K562 (cell line): ENCODE results near the gene ARFGEF2. TPM values are rescaled to one million over a fixed set of nuclear protein-coding genes. Genes with fewer than 3 reads are reported as not detected.

Experiments used
- ARID1B ChIP-seq: fragments of 450-650 bp; IDR thresholded peaks from 2 replicates; pipeline ENCODE4 v1.6.1; 2016; ENCODE audit warnings: antibody characterized with exemption, mild to moderate bottlenecking, inconsistent platforms
- ESRRA ChIP-seq: fragments of 450-650 bp; IDR thresholded peaks from 2 replicates; pipeline ENCODE4 v1.6.1; 2014; ENCODE audit warnings: low read depth, mild to moderate bottlenecking, moderate library complexity, borderline replicate concordance
- MEIS2 ChIP-seq: fragments of 450-650 bp; IDR thresholded peaks from 2 replicates; pipeline ENCODE4 v1.6.1; 2014; ENCODE audit warnings: mild to moderate bottlenecking; ENCODE audit not compliant: partially characterized antibody
- NONO ChIP-seq, 2 experiments: fragments of 200-400 bp in 1 of 2; fragments of 450-650 bp in 1 of 2; formaldehyde crosslinking in 1 of 2; IDR thresholded peaks; 2 replicates each; pipeline ENCODE4 v1.6.1; 2017; ENCODE audit warnings: low read depth in 2 of 2, mild to moderate bottlenecking in 2 of 2, moderate library complexity in 2 of 2, low read length in 1 of 2
- RBM25 ChIP-seq: fragments of 200-400 bp; formaldehyde crosslinking; IDR thresholded peaks from 2 replicates; pipeline ENCODE4 v1.6.1; 2018; ENCODE audit warnings: low read length, low read depth, moderate library complexity; ENCODE audit not compliant: severe bottlenecking
- TEAD4 ChIP-seq, 2 experiments: sonication (generic) in 1 of 2; formaldehyde crosslinking in 1 of 2; IDR thresholded peaks; 2 replicates each; pipeline versions ENCODE4 v1.6.1 to v1.8.0; 2012 to 2022; ENCODE audit warnings: borderline replicate concordance in 1 of 2, inconsistent platforms in 1 of 2, low read length in 1 of 2, mild to moderate bottlenecking in 1 of 2, missing genetic modification reagents in 1 of 2
- ZEB2 ChIP-seq: fragments of 450-650 bp; IDR thresholded peaks from 2 replicates; pipeline ENCODE4 v1.6.1; 2016
- ZNF143 ChIP-seq: sonication (generic); formaldehyde crosslinking; IDR thresholded peaks from 2 replicates; pipeline ENCODE4 v1.9.0; 2022; ENCODE audit warnings: mild to moderate bottlenecking, missing genetic modification reagents
- ZNF695 ChIP-seq: fragments of 450-650 bp; formaldehyde crosslinking; IDR thresholded peaks from 2 replicates; pipeline ENCODE4 v1.4.0; 2020; ENCODE audit warnings: mild to moderate bottlenecking, moderate library complexity
- polyA plus RNA-seq, 8 experiments: library from polyadenylated mRNA; depleted of rRNA in 4 of 8; stranded (reverse) in 5 of 8; unstranded in 3 of 8; fragments of >200 nt; fragmentation: Nextera tagmentation in 2 of 8; fragmentation: Illumina TruSeq in 1 of 8; extraction: Ambion mirVana in 2 of 8; extraction: Trizol in 1 of 8; gene quantifications; 2 replicates each; pipeline versions ENCODE4 v1.2.1 to v1.2.3, GENCODE V29; 2011 to 2014; ENCODE audit warnings: inconsistent platforms in 1 of 8, missing spikeins in 1 of 8
- total RNA-seq, 7 experiments: library from RNA; depleted of rRNA in 6 of 7; stranded (reverse); fragments of >200 nt in 6 of 7; fragmentation: Illumina TruSeq in 2 of 7; extraction: Trizol in 2 of 7; gene quantifications; 2 replicates each; pipeline versions ENCODE4 v1.2.1 to v1.2.3, GENCODE V29; 2011 to 2021; ENCODE audit warnings: low replicate concordance in 1 of 7
- TF ChIP-seq, protein P1 (sequence below), 2 experiments: IDR thresholded peaks in 1 of 2; conservative IDR thresholded peaks in 1 of 2; 2 replicates each; pipeline ENCODE4 v1.6.1; 2016; ENCODE audit warnings: low read depth in 2 of 2, mild to moderate bottlenecking in 1 of 2, missing compliant biosample characterization in 1 of 2, missing genetic modification characterization in 1 of 2, moderate library complexity in 1 of 2
- TF ChIP-seq, protein P2 (sequence below): fragments of 250-450 bp; sonication (Bioruptor Pico); IDR thresholded peaks from 2 replicates; pipeline ENCODE4 v1.5.0; 2020; ENCODE audit warnings: mild to moderate bottlenecking, borderline replicate concordance
- TF ChIP-seq, protein P3 (sequence below): fragments of 250-450 bp; sonication (Bioruptor Pico); IDR thresholded peaks from 2 replicates; pipeline ENCODE4 v1.8.0; 2022; ENCODE audit warnings: moderate library complexity, mild to moderate bottlenecking, inconsistent platforms
- TF ChIP-seq, protein P4 (sequence below): IDR thresholded peaks from 2 replicates; pipeline ENCODE4 v1.6.1; 2014; ENCODE audit warnings: antibody characterized with exemption
- TF ChIP-seq, protein P5 (sequence below): fragments of 150-350 bp; conservative IDR thresholded peaks from 2 replicates; pipeline ENCODE4 v1.6.1; 2014; ENCODE audit warnings: low read length
- TF ChIP-seq, protein P6 (sequence below): sonication (generic); formaldehyde crosslinking; IDR thresholded peaks from 2 replicates; pipeline ENCODE4 v1.8.1; 2022; ENCODE audit warnings: missing genetic modification reagents

The ARFGEF2 gene
- total and polyA plus RNA-seq, 9 of the 15 experiments (the other 6 are each of a cell fraction or from before 2014, with no cell fraction given): 4.2 to 18.8 (median 13.7) TPM

DNA sequence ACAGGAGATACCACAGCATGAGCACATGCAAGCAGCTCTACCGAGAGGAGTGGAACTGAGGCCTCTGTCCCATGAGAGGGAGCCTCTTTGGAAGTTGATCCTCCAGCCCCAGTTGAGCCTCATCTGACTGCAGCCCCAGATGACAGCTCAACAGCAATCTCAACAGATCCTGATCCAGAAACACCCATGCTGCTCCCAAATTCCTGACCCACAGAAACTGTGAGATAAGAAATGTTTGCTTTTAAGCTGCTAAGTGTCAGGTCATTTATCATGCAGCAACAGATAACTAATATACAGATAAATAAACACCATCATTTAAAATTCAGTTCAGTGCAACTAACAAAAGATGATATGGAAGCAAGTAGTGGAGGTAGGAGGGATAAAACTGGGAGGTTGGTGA is 4.8 kb upstream of the ARFGEF2 start (continued):
- TF ChIP-seq ESRRA (peak; percentile 40; the same call in 1 of the 2 replicates), RBM25 (no peak), ARID1B (peak; percentile 33), NONO (IDR thresholded peaks at IDR 0.05; ENCODE audit: low read depth in 2 of 2, low read length in 1 of 2) (no peak), ZEB2 (no peak), TEAD4 (IDR thresholded peaks at IDR 0.05; ENCODE audit: low read length) (0 out of 2 replicates have a peak, but pooled peaks have one; percentile 22), TEAD4 (CRISPR knock-in tag; IDR thresholded peaks at IDR 0.05; ENCODE audit: borderline replicate concordance) (no peak), MEIS2 (peak; percentile 88), ZNF695 (CRISPR knock-in tag) (no peak), ZNF143 (CRISPR knock-in tag) (no peak)
- TF ChIP-seq, protein P1, sequence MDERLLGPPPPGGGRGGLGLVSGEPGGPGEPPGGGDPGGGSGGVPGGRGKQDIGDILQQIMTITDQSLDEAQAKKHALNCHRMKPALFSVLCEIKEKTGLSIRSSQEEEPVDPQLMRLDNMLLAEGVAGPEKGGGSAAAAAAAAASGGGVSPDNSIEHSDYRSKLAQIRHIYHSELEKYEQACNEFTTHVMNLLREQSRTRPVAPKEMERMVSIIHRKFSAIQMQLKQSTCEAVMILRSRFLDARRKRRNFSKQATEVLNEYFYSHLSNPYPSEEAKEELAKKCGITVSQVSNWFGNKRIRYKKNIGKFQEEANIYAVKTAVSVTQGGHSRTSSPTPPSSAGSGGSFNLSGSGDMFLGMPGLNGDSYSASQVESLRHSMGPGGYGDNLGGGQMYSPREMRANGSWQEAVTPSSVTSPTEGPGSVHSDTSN (CRISPR knock-in tag; IDR thresholded peaks at IDR 0.05; ENCODE audit: low read depth): no peak
- TF ChIP-seq, protein P1 (tag; conservative IDR thresholded peaks at IDR 0.05; ENCODE audit: low read depth): peak; percentile 74
- TF ChIP-seq, protein P2, sequence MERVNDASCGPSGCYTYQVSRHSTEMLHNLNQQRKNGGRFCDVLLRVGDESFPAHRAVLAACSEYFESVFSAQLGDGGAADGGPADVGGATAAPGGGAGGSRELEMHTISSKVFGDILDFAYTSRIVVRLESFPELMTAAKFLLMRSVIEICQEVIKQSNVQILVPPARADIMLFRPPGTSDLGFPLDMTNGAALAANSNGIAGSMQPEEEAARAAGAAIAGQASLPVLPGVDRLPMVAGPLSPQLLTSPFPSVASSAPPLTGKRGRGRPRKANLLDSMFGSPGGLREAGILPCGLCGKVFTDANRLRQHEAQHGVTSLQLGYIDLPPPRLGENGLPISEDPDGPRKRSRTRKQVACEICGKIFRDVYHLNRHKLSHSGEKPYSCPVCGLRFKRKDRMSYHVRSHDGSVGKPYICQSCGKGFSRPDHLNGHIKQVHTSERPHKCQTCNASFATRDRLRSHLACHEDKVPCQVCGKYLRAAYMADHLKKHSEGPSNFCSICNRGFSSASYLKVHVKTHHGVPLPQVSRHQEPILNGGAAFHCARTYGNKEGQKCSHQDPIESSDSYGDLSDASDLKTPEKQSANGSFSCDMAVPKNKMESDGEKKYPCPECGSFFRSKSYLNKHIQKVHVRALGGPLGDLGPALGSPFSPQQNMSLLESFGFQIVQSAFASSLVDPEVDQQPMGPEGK (CRISPR knock-in tag): no peak
- TF ChIP-seq, protein P3, sequence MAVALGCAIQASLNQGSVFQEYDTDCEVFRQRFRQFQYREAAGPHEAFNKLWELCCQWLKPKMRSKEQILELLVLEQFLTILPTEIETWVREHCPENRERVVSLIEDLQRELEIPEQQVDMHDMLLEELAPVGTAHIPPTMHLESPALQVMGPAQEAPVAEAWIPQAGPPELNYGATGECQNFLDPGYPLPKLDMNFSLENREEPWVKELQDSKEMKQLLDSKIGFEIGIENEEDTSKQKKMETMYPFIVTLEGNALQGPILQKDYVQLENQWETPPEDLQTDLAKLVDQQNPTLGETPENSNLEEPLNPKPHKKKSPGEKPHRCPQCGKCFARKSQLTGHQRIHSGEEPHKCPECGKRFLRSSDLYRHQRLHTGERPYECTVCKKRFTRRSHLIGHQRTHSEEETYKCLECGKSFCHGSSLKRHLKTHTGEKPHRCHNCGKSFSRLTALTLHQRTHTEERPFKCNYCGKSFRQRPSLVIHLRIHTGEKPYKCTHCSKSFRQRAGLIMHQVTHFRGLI: no peak
- TF ChIP-seq, protein P4, sequence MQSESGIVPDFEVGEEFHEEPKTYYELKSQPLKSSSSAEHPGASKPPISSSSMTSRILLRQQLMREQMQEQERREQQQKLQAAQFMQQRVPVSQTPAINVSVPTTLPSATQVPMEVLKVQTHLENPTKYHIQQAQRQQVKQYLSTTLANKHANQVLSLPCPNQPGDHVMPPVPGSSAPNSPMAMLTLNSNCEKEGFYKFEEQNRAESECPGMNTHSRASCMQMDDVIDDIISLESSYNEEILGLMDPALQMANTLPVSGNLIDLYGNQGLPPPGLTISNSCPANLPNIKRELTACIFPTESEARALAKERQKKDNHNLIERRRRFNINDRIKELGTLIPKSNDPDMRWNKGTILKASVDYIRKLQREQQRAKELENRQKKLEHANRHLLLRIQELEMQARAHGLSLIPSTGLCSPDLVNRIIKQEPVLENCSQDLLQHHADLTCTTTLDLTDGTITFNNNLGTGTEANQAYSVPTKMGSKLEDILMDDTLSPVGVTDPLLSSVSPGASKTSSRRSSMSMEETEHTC: no peak
- TF ChIP-seq, protein P5, sequence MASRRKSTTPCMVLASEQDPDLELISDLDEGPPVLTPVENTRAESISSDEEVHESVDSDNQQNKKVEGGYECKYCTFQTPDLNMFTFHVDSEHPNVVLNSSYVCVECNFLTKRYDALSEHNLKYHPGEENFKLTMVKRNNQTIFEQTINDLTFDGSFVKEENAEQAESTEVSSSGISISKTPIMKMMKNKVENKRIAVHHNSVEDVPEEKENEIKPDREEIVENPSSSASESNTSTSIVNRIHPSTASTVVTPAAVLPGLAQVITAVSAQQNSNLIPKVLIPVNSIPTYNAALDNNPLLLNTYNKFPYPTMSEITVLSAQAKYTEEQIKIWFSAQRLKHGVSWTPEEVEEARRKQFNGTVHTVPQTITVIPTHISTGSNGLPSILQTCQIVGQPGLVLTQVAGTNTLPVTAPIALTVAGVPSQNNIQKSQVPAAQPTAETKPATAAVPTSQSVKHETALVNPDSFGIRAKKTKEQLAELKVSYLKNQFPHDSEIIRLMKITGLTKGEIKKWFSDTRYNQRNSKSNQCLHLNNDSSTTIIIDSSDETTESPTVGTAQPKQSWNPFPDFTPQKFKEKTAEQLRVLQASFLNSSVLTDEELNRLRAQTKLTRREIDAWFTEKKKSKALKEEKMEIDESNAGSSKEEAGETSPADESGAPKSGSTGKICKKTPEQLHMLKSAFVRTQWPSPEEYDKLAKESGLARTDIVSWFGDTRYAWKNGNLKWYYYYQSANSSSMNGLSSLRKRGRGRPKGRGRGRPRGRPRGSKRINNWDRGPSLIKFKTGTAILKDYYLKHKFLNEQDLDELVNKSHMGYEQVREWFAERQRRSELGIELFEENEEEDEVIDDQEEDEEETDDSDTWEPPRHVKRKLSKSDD: no peak
- TF ChIP-seq, protein P6, sequence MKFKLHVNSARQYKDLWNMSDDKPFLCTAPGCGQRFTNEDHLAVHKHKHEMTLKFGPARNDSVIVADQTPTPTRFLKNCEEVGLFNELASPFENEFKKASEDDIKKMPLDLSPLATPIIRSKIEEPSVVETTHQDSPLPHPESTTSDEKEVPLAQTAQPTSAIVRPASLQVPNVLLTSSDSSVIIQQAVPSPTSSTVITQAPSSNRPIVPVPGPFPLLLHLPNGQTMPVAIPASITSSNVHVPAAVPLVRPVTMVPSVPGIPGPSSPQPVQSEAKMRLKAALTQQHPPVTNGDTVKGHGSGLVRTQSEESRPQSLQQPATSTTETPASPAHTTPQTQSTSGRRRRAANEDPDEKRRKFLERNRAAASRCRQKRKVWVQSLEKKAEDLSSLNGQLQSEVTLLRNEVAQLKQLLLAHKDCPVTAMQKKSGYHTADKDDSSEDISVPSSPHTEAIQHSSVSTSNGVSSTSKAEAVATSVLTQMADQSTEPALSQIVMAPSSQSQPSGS (CRISPR knock-in tag): no peak
